Right lobe of liver (tissue), 4 donors: ENCODE results near the gene SSTR3.

Experiments
- POLR2A ChIP-seq: fragments of 450-650 bp; IDR thresholded peaks from one replicate; pipeline ENCODE4 v1.6.1; 2017; ENCODE audit warnings: antibody characterized with exemption, mild to moderate bottlenecking
- TF ChIP-seq, protein P1 (sequence below), 4 donors: fragments of 200-600 bp in 3 of 4; fragments of 450-650 bp in 1 of 4; IDR thresholded peaks; one replicate each; pipeline versions ENCODE4 v1.5.1 to v1.8.0; 2016 to 2022; ENCODE audit warnings: antibody characterized with exemption in 4 of 4, mild to moderate bottlenecking in 2 of 4
- donor health status: DM: no; HTN: no; CAD: no.
- donor health status: DM: no; HTN: no; CAD: no.
- donor health status: DM: no; HTN: yes; CAD: no.

DNA sequence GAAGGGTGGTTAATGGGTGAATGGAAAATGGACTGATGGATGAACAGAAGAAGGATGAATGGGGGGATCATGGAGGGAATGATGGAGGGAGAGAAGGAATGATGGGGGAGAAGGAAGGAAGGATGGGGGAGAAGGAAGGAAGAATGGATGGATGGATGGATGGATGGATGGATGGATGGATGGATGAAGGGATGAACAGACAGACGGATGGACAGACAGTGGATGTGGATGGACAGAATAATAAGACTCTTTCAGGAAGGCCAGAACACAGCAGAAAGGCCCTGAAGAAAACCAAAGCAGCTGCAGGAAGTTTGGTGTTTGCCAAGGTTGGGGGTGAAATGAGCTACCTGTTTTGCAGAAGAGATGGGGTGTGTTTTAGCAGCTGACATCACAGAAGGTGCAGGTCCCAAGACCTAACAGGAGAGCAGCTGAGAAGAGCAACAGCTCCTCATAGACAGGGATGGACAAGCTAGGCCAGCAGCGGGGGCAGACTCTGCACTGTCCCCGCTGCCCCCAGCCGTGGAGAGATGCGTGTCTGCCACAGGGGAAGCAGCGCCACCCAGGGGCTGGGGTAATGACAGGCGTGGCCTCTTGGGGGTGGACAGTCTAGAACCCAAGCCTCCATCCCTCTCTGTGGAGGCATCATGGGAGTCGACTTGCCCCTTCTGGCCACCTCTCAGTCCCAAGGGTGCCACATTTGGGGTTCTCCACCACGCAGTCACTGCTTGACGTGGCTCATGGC is 42.2 kb downstream of the SSTR3 start:
- TF ChIP-seq, protein P1, sequence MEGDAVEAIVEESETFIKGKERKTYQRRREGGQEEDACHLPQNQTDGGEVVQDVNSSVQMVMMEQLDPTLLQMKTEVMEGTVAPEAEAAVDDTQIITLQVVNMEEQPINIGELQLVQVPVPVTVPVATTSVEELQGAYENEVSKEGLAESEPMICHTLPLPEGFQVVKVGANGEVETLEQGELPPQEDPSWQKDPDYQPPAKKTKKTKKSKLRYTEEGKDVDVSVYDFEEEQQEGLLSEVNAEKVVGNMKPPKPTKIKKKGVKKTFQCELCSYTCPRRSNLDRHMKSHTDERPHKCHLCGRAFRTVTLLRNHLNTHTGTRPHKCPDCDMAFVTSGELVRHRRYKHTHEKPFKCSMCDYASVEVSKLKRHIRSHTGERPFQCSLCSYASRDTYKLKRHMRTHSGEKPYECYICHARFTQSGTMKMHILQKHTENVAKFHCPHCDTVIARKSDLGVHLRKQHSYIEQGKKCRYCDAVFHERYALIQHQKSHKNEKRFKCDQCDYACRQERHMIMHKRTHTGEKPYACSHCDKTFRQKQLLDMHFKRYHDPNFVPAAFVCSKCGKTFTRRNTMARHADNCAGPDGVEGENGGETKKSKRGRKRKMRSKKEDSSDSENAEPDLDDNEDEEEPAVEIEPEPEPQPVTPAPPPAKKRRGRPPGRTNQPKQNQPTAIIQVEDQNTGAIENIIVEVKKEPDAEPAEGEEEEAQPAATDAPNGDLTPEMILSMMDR (IDR thresholded peaks at IDR 0.05) = no peak
- no peak for TF ChIP-seq POLR2A
